ENCODE data around the gene GSTO2. TPM values are rescaled to one million over a fixed set of nuclear protein-coding genes. Genes with fewer than 3 reads are reported as not detected.

The GSTO2 gene
- total and polyA plus RNA-seq, 2 of the 13 experiments (the other 11 are each of a cell fraction or from before 2014, with no cell fraction given), result 2.1 to 7.9 TPM

- TF ChIP-seq ZSCAN21 (CRISPR knock-in tag; IDR thresholded peaks at IDR 0.05; ENCODE audit: borderline replicate concordance), result no peak
- TF ChIP-seq ETV5 (CRISPR knock-in tag; IDR thresholded peaks at IDR 0.05; ENCODE audit: borderline replicate concordance), result peak; percentile 32; the same call in 1 of the 2 replicates
- TF ChIP-seq SAP130 (CRISPR knock-in tag; IDR thresholded peaks at IDR 0.05; ENCODE audit: low read depth), result peak; percentile 100
- 0 out of 2 replicates have a peak, but pooled peaks have one; percentile 56 for TF ChIP-seq ETS1 (CRISPR knock-in tag; IDR thresholded peaks at IDR 0.05)
- TF ChIP-seq KAT7 (CRISPR knock-in tag; IDR thresholded peaks at IDR 0.05; ENCODE audit: borderline replicate concordance), result peak; percentile 91; the same call in 1 of the 2 replicates
- peak; percentile 74 for TF ChIP-seq RBFOX2 (IDR thresholded peaks at IDR 0.05; ENCODE audit: low read depth, low read length)
- 0 out of 2 replicates have a peak, but pooled peaks have one; percentile 22 for TF ChIP-seq ISX (CRISPR knock-in tag; conservative IDR thresholded peaks at IDR 0.05)
- TF ChIP-seq ZNF790 (CRISPR knock-in tag; IDR thresholded peaks at IDR 0.05; ENCODE audit: borderline replicate concordance), result no peak
- TF ChIP-seq IKZF1 (IDR thresholded peaks at IDR 0.05), result no peak
- TF ChIP-seq ZNF570 (CRISPR knock-in tag; IDR thresholded peaks at IDR 0.05; ENCODE audit: borderline replicate concordance), result no peak
- peak; percentile 83 for TF ChIP-seq ZIK1 (CRISPR knock-in tag; IDR thresholded peaks at IDR 0.05; ENCODE audit: borderline replicate concordance, low read depth)
- no peak; the same call in 1 of the 2 replicates for TF ChIP-seq TCF7 (IDR thresholded peaks at IDR 0.05; ENCODE audit: low read depth)
- peak; percentile 32; the same call in 1 of the 2 replicates for TF ChIP-seq ZNF746 (CRISPR knock-in tag; IDR thresholded peaks at IDR 0.05)
- no peak for TF ChIP-seq ZUFSP (CRISPR knock-in tag; IDR thresholded peaks at IDR 0.05; ENCODE audit: borderline replicate concordance)
- peak; percentile 86; the same call in 1 of the 2 replicates for TF ChIP-seq ZNF230 (CRISPR knock-in tag; IDR thresholded peaks at IDR 0.05)
- peak; percentile 59; the same call in 1 of the 2 replicates for TF ChIP-seq ZNF224 (CRISPR knock-in tag; IDR thresholded peaks at IDR 0.05)
- peak; percentile 53; the same call in 1 of the 2 replicates for TF ChIP-seq DMAP1 (CRISPR knock-in tag; IDR thresholded peaks at IDR 0.05)
- peak; percentile 91 for TF ChIP-seq KDM2A (CRISPR knock-in tag; IDR thresholded peaks at IDR 0.05; ENCODE audit: borderline replicate concordance, low read depth)
- 0 out of 2 replicates have a peak, but pooled peaks have one; percentile 15 for TF ChIP-seq NCOA2 (CRISPR knock-in tag; IDR thresholded peaks at IDR 0.05)
- no peak for TF ChIP-seq FLYWCH1 (CRISPR knock-in tag; IDR thresholded peaks at IDR 0.05)
- TF ChIP-seq CHD2 (IDR thresholded peaks at IDR 0.05; ENCODE audit: low read depth, low read length), result peak; percentile 74
- no peak for TF ChIP-seq ZNF710 (CRISPR knock-in tag; IDR thresholded peaks at IDR 0.05; ENCODE audit: borderline replicate concordance)
- TF ChIP-seq ZNF709 (CRISPR knock-in tag; IDR thresholded peaks at IDR 0.05), result no peak
Measured at GRCh38 chr10:104231784-104232612, 37.0 kb upstream of the GSTO2 start, which contains the start of gene CFAP43 (continued).

Measured in HepG2 (cell line).